Gastrocnemius medialis (tissue), 4 donors: Measurements from ENCODE around the gene BCL2L13. TPM values are rescaled to one million over a fixed set of nuclear protein-coding genes. Genes with fewer than 3 reads are reported as not detected.

Experiments
- ATAC-seq, 2 donors: fragments of 150-250 bp; one replicate each; pipeline ENCODE4 v1.9.1; 2016
- DNase-seq, 2 donors: peaks; one replicate each; pipeline ENCODE4 v3.0.0-alpha.2; 2019
- H3K27ac ChIP-seq, 4 donors: fragments of 200-600 bp; sonication (generic); 1 replicate in 1 of 4; 2 replicates in 3 of 4; pipeline ENCODE4 v1.5.1; 2016 to 2018; ENCODE audit warnings: mild to moderate bottlenecking in 2 of 4, moderate library complexity in 1 of 4
- H3K27me3 ChIP-seq, 3 donors: fragments of 200-600 bp; sonication (generic) in 2 of 3; 1 replicate in 1 of 3; 2 replicates in 2 of 3; pipeline versions ENCODE4 v1.5.1 to v1.6.0; 2016 to 2019; ENCODE audit warnings: mild to moderate bottlenecking in 1 of 3, moderate library complexity in 1 of 3
- H3K36me3 ChIP-seq, 2 donors: fragments of 200-600 bp; sonication (generic) in 1 of 2; one replicate each; pipeline ENCODE4 v1.5.1; 2017 to 2018
- H3K4me1 ChIP-seq, 2 donors: fragments of 200-600 bp; sonication (generic) in 1 of 2; one replicate each; pipeline ENCODE4 v1.5.1; 2016 to 2017; ENCODE audit warnings: mild to moderate bottlenecking in 2 of 2
- H3K4me3 ChIP-seq, 4 donors: fragments of 200-600 bp; sonication (generic) in 3 of 4; 1 replicate in 1 of 4; 2 replicates in 3 of 4; pipeline ENCODE4 v1.5.1; 2016 to 2019; ENCODE audit warnings: mild to moderate bottlenecking in 2 of 4
- H3K9me3 ChIP-seq, 3 donors: fragments of 200-600 bp; sonication (generic) in 2 of 3; 1 replicate in 1 of 3; 2 replicates in 2 of 3; pipeline ENCODE4 v1.5.1; 2016 to 2019
- CTCF ChIP-seq, 5 experiments: fragments of 450-650 bp in 3 of 5; fragments of 200-600 bp in 2 of 5; sonication (generic) in 2 of 5; IDR thresholded peaks in 4 of 5; conservative IDR thresholded peaks in 1 of 5; 1 replicate in 4 of 5; 2 replicates in 1 of 5; pipeline ENCODE4 v1.5.1; 2016 to 2019; ENCODE audit warnings: antibody characterized with exemption in 5 of 5, mild to moderate bottlenecking in 3 of 5, moderate library complexity in 3 of 5
- POLR2A ChIP-seq, 2 donors: fragments of 450-650 bp; IDR thresholded peaks; one replicate each; pipeline ENCODE4 v1.6.1; 2017; ENCODE audit warnings: antibody characterized with exemption in 2 of 2, mild to moderate bottlenecking in 2 of 2, moderate library complexity in 2 of 2
- in situ Hi-C, 4 donors: fragments of 200-750 bp; cut with MboI; loops; one replicate each; pipeline versions ENCODE4 v1.15.0 to v1.8.0; 2017; ENCODE audit warnings: low sequenced_read_pairs in 4 of 4
- intact Hi-C: fragments of 100-400 bp; cut with DNase I; formaldehyde crosslinking; loops from one replicate; pipeline ENCODE4 v1.15.1; 2023; ENCODE audit warnings: low total_unique reads
- total RNA-seq, 4 donors: library from RNA; depleted of rRNA; stranded (reverse); fragments of >200 nt; gene quantifications; one replicate each; pipeline versions ENCODE4 v1.1.0 to v1.2.3, GENCODE V29; 2016

Gene BCL2L13
- total RNA-seq, 4 donors from 2014 or later, result 162 to 310 (median 231) TPM

GRCh38 chr22:17728786-17729185, 90.2 kb downstream of the BCL2L13 start:
- Histone ChIP-seq H3K27ac (peak overlapping the region in 1 of 4 donors; percentile 23), H3K4me1 (peaks cover 14 to 21% of the 10 kb centered on the region in 2 donors), H3K9me3 (no peaks in the 10 kb centered on the region), H3K36me3 (peaks cover 0 to 71% of the 10 kb centered on the region in 2 donors), H3K27me3 (no peaks in the 10 kb centered on the region), H3K4me3 (no peak overlapping the region)
- DNase-seq, result no peak
- intact Hi-C loops (loop anchor here (5.0 kb wide), 1 partner anchor 91 kb away; the partner anchor contains the start of gene BCL2L13), in situ Hi-C loops (no loop called here)
- ATAC-seq, result no peak
- TF ChIP-seq POLR2A (IDR thresholded peaks at IDR 0.05) (no peak), CTCF (IDR thresholded peaks at IDR 0.05 in 4 of 5, conservative IDR thresholded peaks at IDR 0.05 in 1 of 5) (no peak)

- in situ Hi-C loops, result no loop called here
- ATAC-seq (no peak), DNase-seq (no peak)
- Histone ChIP-seq H3K4me3 (no peak overlapping the region), H3K36me3 (peaks cover 0 to 78% of the 10 kb centered on the region in 2 donors), H3K27ac (no peak overlapping the region), H3K27me3 (no peaks in the 10 kb centered on the region), H3K4me1 (peaks cover 9 to 20% of the 10 kb centered on the region in 2 donors), H3K9me3 (no peaks in the 10 kb centered on the region)
- no peak for TF ChIP-seq POLR2A (IDR thresholded peaks at IDR 0.05)
- no peak for TF ChIP-seq CTCF (IDR thresholded peaks at IDR 0.05 in 4 of 5, conservative IDR thresholded peaks at IDR 0.05 in 1 of 5)
- intact Hi-C loops, result loop anchor here (5.0 kb wide), 1 partner anchor 92 kb away; the partner anchor contains the start of gene BCL2L13
Measured at GRCh38 chr22:17729561-17729960, 91.0 kb downstream of the BCL2L13 start.

- ATAC-seq (no peak), DNase-seq (no peak)
- no peak overlapping the region for H3K27ac ChIP-seq
- H3K27me3 ChIP-seq, result no peaks in the 10 kb centered on the region
- in situ Hi-C loops (no loop called here), intact Hi-C loops (no loop called here)
- TF ChIP-seq POLR2A (IDR thresholded peaks at IDR 0.05), result no peak
- TF ChIP-seq CTCF (IDR thresholded peaks at IDR 0.05 in 4 of 5, conservative IDR thresholded peaks at IDR 0.05 in 1 of 5), result no peak
- peaks cover 0 to 81% of the 10 kb centered on the region in 2 donors for H3K36me3 ChIP-seq
- no peaks in the 10 kb centered on the region for H3K9me3 ChIP-seq
- H3K4me1 ChIP-seq, result peaks cover 0 to 4% of the 10 kb centered on the region in 2 donors
- no peak overlapping the region for H3K4me3 ChIP-seq
Measured at GRCh38 chr22:17732251-17732854, 93.8 kb downstream of the BCL2L13 start.

- in situ Hi-C loops (no loop called here), intact Hi-C loops (no loop called here)
- Histone ChIP-seq H3K27me3 (no peaks in the 10 kb centered on the region), H3K9me3 (no peaks in the 10 kb centered on the region), H3K4me1 (no peaks in the 10 kb centered on the region), H3K4me3 (no peak overlapping the region), H3K36me3 (peaks cover 0 to 70% of the 10 kb centered on the region in 2 donors), H3K27ac (no peak overlapping the region)
- ATAC-seq, result no peak
- no peak for TF ChIP-seq CTCF (IDR thresholded peaks at IDR 0.05 in 4 of 5, conservative IDR thresholded peaks at IDR 0.05 in 1 of 5)
- no peak for TF ChIP-seq POLR2A (IDR thresholded peaks at IDR 0.05)
- DNase-seq, result no peak
Measured at GRCh38 chr22:17733466-17733865, 94.9 kb downstream of the BCL2L13 start.
